SU-DHL-6 (cell line): ENCODE measurements around the gene KLHL1.
A peak's percentile ranks its signal among the peaks of the same experiment; 100 is the strongest.

Source experiments
- H2AFZ ChIP-seq: fragments of 200-600 bp; sonication (generic); 2 replicates; pipeline ENCODE4 v1.6.1; 2014; ENCODE audit warnings: low read depth, mild to moderate bottlenecking, moderate library complexity, mixed read lengths, antibody characterized with exemption, low read length; ENCODE audit not compliant: severe bottlenecking
- H3F3A ChIP-seq: fragments of 200-600 bp; shearing (Covaris generic); 2 replicates; pipeline ENCODE4 v1.6.0; 2016; ENCODE audit warnings: antibody characterized with exemption, mild to moderate bottlenecking; ENCODE audit not compliant: insufficient read depth
- H3K27ac ChIP-seq: fragments of 200-600 bp; sonication (generic); 2 replicates; pipeline ENCODE4 v1.5.1; 2016; ENCODE audit warnings: low read depth, mild to moderate bottlenecking, low read length, moderate library complexity, mixed read lengths
- H3K27me3 ChIP-seq: fragments of 200-600 bp; sonication (generic), shearing (Covaris generic); 2 replicates; pipeline ENCODE4 v1.6.0; 2014; ENCODE audit warnings: mild to moderate bottlenecking, low read length
- H3K36me3 ChIP-seq: fragments of 200-600 bp; sonication (generic); 2 replicates; pipeline ENCODE4 v1.6.1; 2014; ENCODE audit warnings: mild to moderate bottlenecking, low read length, mixed read lengths
- H3K4me2 ChIP-seq: fragments of 300-600, 200-600 bp; shearing (Covaris generic), sonication (generic); 2 replicates; pipeline ENCODE4 v1.6.0; 2014; ENCODE audit warnings: low read length, low read depth, mild to moderate bottlenecking; ENCODE audit not compliant: poor library complexity, severe bottlenecking
- H3K4me3 ChIP-seq: fragments of 200-600 bp; sonication (generic); 2 replicates; pipeline ENCODE4 v1.5.1; 2014; ENCODE audit warnings: antibody characterized with exemption, low read length, mild to moderate bottlenecking, mixed read lengths; ENCODE audit not compliant: insufficient read depth, poor library complexity, severe bottlenecking
- H3K79me2 ChIP-seq: fragments of 200-600 bp; sonication (generic); 2 replicates; pipeline ENCODE4 v1.6.1; 2014; ENCODE audit warnings: mild to moderate bottlenecking, low read length, moderate library complexity; ENCODE audit not compliant: insufficient read depth
- H3K9ac ChIP-seq: fragments of 200-600 bp; sonication (generic); 2 replicates; pipeline ENCODE4 v1.7.0; 2014; ENCODE audit warnings: mild to moderate bottlenecking, low read length
- H3K9me2 ChIP-seq: fragments of 200-600 bp; sonication (generic); replicated peaks from 2 replicates; pipeline ENCODE4 v1.6.1; 2014; ENCODE audit warnings: low read length; ENCODE audit not compliant: insufficient read depth
- H3K9me3 ChIP-seq: fragments of 200-600 bp; sonication (generic); 2 replicates; pipeline ENCODE4 v1.6.1; 2014; ENCODE audit warnings: low read length, mixed read lengths; ENCODE audit not compliant: insufficient read depth
- H4K20me1 ChIP-seq: fragments of 200-600 bp; sonication (generic); 2 replicates; pipeline ENCODE4 v1.6.1; 2014; ENCODE audit warnings: low read depth, mild to moderate bottlenecking, antibody characterized with exemption, low read length, moderate library complexity, mixed read lengths
- CTCF ChIP-seq: fragments of 200-600 bp; sonication (generic); IDR thresholded peaks from one replicate; pipeline ENCODE4 v1.5.1; 2017; ENCODE audit warnings: antibody characterized with exemption, mild to moderate bottlenecking, low read length, moderate library complexity; ENCODE audit not compliant: insufficient read depth, poor library complexity, severe bottlenecking
- EZH2phosphoT487 ChIP-seq: fragments of 200-600 bp; sonication (generic), shearing (Covaris generic); conservative IDR thresholded peaks from 2 replicates; pipeline ENCODE4 v1.6.1; 2018; ENCODE audit warnings: mild to moderate bottlenecking, antibody characterized with exemption, low read length, moderate library complexity, mixed read lengths

KLHL1 gene

GRCh38 chr13:70087247-70087646, 21.0 kb downstream of the KLHL1 start:
- no peaks in the 10 kb centered on the region for H3K27me3 ChIP-seq

GRCh38 chr13:70080012-70080411, 28.2 kb downstream of the KLHL1 start:
- Histone ChIP-seq H3K36me3 (no peaks in the 10 kb centered on the region), H3K9ac (no peak overlapping the region), H3K9me3 (no peaks in the 10 kb centered on the region)

More at GRCh38 chr13:70087247-70087646, 21.0 kb downstream of the KLHL1 start:
- H3K9me3 ChIP-seq, result no peaks in the 10 kb centered on the region
- no peak overlapping the region for H3K27ac ChIP-seq
- H3K79me2 ChIP-seq, result no peaks in the 10 kb centered on the region
- H2AFZ ChIP-seq, result peak overlapping the region; percentile 76
- no peaks in the 10 kb centered on the region for H3F3A ChIP-seq
- H3K9me2 ChIP-seq, result no peaks in the 10 kb centered on the region
- no peak overlapping the region for H3K9ac ChIP-seq
- no peak overlapping the region for H3K4me2 ChIP-seq
- H3K4me3 ChIP-seq, result no peak overlapping the region
- no peaks in the 10 kb centered on the region for H4K20me1 ChIP-seq
- no peak for TF ChIP-seq EZH2phosphoT487
- TF ChIP-seq CTCF, result no peak
- H3K36me3 ChIP-seq, result no peaks in the 10 kb centered on the region

GRCh38 chr13:70054572-70054971, 53.7 kb downstream of the KLHL1 start:
- H3F3A ChIP-seq, result no peaks in the 10 kb centered on the region
- no peak overlapping the region for H3K9ac ChIP-seq
- H3K27ac ChIP-seq, result no peak overlapping the region
- H3K9me3 ChIP-seq, result no peaks in the 10 kb centered on the region
- H3K79me2 ChIP-seq, result no peaks in the 10 kb centered on the region
- TF ChIP-seq EZH2phosphoT487 (no peak), CTCF (no peak)
- no peak overlapping the region for H3K4me2 ChIP-seq
- H3K27me3 ChIP-seq, result no peaks in the 10 kb centered on the region
- H2AFZ ChIP-seq, result no peak overlapping the region
- 0 out of 2 replicates have a peak, but pooled peaks cover 3% of the 10 kb centered on the region for H3K36me3 ChIP-seq
- no peak overlapping the region for H3K4me3 ChIP-seq
- H3K9me2 ChIP-seq, result no peaks in the 10 kb centered on the region
- H4K20me1 ChIP-seq, result no peaks in the 10 kb centered on the region

More at GRCh38 chr13:70080012-70080411, 28.2 kb downstream of the KLHL1 start:
- no peak overlapping the region for H3K4me2 ChIP-seq
- no peaks in the 10 kb centered on the region for H4K20me1 ChIP-seq
- H3K79me2 ChIP-seq, result no peaks in the 10 kb centered on the region
- no peak for TF ChIP-seq CTCF
- no peak for TF ChIP-seq EZH2phosphoT487
- peak overlapping the region; percentile 53 for H2AFZ ChIP-seq
- H3K27me3 ChIP-seq, result no peaks in the 10 kb centered on the region
- no peaks in the 10 kb centered on the region for H3F3A ChIP-seq
- no peak overlapping the region for H3K4me3 ChIP-seq
- no peak overlapping the region for H3K27ac ChIP-seq
- H3K9me2 ChIP-seq, result no peaks in the 10 kb centered on the region; the same call in 1 of the 2 replicates
